Measurements from ENCODE around the gene MSI1.

The MSI1 gene

DNA sequence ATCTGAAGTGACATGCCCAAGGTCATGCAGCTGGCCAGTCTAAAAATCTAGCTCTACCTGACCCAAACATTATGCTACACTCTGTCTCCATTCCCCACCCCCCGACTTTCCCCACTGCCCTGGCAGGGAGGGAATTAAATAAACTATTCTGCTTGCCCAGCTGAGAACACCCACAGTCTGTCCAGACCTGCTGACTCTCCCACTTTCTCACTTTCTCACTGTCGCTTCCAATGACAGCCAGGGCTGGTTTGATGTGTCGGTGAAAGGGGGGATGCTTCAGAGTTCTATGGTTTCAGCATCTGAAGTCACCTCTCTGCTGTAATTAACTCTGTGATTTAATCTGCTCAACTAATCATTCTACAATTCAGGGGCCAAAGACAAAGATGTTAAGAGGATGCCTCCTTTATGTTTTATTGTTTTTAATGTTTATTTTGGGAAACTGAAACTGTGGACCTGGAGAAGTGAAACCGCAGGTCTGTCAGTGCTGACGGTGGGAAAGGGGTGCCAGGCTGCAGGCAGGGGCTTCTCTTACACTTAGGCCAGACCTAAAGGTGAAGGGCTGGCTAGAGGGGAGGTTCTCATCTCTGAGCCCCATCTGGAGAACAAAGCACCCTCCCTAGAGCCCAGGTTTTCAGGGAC is 8.1 kb upstream of the MSI1 start:
- no peak for DNase-seq

DNA sequence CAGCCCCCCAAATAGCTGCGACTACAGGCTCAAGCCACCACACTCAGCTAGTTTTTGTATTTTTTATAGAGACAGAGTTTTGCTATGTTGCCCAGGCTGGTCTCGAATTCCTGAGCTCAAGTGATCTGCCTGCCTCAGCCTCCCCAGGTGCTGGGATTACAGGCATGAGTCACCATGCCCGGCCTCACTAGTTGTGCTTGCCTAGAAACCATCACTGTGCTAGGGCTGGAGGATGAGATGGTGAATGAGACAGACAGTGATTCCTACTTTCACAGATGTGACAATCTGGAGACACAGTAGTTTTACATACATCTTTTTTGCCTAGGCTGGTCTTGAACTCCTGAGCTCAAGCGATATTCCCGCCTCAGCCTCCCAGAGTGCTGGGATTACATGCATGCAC is 7.5 kb upstream of the MSI1 start:
- no peak for DNase-seq

DNA sequence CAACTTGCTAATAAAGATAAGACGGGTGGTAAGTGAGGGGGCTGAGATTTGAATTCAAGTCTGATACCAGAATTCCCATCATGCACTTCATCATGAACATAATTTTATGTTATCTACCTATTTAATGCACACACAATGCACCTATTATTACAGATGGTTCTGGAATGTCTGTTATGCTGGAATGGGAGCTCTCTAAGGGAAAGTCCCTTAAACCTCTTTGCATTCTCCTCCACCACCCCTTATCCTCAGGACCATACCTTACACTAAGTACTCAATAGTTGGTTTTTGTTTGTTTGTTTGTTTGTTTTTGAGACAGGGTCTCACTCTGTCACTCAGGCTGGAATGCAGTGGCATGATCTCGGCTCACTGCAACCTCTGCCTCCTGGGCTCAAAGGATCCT is 7.0 kb upstream of the MSI1 start:
- DNase-seq, result no peak

DNA sequence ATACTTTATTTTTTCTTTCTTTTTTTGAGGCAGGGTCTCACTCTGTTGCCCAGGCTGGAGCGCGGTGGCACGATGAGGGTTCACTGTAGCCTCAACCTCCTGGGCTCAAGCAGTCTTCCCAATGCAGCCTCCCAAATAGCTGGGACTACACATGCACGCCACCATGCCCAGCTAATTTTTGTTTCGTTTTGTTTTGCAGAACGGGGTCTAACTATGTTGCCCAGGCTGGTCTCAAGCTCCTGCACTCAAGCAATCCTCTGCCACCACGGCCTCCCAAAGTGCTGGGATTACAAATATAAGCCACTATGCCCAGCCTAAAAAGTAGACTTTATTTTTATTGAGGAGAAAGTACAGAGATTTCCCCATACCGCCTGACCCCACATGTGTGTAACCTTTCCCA is 4.7 kb upstream of the MSI1 start:
- DNase-seq, result no peak

DNA sequence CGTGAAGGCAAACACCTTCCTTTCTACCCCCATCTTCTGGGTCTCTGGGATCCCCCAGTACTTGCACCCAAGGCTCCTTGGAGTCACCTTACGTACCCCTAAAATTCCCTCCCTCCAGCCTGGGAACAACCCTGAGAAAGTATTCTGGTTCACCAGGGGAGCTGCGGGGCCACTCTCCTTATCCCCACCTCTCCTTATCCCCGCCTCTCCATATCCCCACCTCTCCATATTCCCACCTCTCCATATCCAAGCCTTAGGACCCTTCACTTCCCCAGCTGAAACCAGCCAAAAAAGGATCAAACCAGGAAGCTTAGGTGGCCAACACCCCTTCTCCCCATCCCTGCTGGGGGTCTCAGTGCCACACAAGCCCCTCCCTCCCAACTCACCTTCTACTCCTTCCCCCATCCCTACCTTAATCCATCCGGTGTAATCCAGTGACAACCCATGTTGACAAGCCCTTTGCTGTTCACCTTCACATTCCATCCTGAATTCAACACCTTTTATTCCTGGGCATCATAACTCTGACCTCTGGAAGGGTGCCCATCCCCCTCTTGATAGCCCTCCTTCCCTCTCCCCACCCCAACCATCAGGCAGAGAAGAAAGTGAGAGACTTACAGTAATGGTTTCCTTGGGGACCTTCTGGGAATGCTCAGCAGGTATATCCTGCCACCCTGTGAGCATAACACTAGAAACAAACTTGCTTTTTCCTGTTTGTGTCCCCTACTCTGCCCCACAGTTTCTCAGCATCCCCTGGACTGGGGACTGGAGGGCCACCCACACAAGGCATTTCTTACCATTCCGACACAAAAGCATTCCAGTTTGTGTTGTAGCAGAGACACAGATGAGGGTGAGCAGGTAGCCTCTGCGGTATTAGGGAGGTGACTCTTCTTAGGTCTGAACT is 1.6 kb upstream of the MSI1 start:
- DNase-seq, result no peak

DNA sequence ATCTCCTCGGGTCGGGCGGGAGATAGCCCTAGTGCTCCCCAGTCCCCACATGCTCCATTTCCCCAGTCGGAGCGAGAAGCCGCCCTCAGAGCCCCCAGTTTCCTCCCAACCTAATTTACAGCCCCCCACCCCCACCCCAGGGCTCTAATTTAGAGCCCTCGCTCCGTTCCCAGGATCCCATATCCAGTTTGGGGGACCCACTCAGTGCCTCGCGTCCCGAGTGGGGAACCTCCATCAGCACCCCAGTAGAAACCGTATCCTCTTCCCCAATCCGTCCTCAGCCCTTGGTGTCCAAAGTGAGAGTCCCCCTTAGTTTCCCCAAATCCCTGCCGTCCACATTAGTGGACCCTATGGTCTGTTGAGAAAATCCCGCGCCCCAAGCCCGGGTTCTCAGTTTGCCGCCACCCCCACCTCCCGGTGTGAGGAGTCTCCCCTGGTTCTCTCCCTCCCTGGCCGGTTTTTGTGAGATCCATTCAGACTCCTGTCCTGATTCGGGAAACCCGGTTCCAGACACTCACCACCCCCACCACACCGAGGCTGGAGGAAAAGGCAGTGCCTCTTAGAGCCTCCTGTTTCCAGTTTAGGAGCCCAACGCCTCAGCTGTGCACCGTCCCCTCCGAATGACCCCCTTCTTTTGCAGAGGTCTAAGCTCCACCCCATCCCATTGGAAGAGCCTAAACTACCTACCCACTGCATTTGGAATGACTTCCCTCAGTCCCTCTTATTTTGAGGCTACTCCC is 809 bp upstream of the MSI1 start:
- no peak for DNase-seq

DNA sequence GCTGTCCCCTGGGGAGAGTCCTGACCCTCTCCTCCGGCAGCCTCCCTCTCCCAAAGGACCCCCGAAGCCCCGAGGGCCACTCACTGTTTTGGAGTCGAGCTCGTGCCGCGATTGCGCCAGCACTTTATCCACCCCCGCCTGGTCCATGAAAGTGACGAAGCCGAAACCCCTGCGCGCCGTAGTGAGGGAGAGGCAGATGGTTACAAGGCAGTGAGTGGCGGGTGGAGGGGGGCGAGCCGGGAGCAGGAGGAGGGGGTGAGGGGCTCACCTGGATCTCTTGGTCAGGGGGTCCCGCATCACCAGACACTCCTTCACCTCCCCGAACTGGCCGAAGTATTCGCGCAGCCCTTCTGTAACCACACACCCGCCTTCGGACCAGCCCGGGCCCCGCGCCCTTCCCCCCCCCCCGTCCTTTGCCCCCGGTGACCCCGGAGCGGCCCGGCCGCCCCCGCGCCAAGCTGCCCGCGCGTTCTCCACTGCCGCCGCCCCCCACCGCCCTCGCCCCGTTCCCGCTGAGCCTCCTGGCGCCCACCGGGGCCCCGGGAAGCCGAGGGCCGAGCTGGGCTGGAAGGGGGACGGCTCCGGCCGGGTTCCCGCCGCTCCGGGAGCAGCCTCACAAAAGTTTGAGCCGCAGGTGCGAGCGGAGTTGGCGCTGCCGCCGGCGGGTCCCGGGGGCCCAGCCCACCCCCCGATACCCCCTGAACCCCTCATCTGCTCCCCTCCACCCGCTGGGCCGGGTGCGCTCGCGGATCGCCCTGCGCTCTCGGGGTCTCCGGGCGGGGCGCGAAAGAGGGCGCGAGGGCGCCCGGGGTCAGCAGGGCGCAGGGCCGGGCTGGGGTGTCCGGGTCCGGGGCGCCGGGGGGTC is 808 bp downstream of the MSI1 start:
- DNase-seq, result no peak

DNA sequence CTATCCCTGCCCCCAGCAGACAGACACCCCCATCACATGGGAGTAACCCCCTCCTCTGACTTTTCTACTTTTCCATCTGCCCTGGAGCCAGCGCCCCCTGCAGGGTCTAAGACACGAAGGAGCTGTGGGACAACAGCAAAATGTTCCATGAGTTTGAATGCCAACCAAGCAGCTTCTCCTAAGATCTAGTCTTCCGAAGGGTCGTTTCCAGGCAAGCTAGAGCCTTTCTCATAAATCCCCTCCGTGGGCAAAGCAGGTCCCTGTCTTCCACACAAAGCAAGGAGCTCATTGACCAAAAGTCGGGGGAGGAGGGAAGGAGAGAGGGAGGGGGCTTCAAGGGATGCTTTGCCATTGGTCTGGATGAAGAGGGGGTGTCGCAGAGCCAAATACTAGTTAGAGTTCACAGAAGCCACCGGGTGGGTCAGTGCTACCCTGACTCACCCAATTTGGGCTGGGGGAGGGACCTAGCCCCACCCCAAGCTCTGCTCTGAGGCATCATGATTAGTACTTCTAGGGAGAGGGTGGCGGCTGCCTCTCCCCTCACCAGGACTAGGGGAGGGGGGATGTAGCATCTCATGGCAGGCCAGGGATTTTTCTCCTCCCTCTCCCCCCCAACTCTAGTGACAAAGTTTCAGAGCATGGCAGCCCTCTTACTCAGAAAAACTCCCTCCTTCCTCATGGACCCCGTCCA is 1.6 kb downstream of the MSI1 start:
- no peak for DNase-seq

DNA sequence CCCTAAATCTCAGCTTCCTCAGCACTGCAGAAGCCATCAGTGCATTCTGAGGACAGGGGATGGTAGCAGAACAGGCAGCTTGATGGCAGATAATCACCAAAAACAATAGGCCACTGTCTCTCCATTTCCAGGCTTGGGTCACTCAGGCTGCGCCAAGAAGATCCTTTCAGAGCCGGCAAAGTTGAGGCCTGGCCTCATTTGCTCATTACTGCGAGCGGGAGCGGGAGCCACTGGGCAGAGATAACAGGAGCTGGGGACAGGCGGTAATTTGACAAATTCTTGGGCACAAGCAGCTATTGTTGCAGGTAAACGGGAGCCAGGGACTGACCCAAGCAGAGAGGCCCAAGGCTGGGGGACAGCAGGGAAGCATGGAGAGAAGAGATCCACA is 2.1 kb downstream of the MSI1 start:
- no peak for DNase-seq

DNA sequence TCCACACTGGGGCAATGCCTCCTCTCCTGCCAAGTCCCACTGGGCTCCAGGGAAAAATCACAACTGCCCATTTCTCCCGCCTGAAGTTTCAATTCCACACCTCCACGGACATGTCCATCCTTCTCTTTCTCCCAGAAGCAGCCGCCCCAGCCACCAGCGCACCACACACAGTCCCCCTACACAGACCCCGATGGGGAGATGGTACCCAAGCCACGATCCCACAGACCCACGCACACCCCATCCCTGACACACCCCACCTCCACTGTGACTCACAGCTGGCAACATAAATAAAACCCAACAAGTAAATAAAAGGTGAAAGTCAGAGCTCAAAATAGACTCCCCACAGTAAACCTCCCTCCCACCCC is 2.6 kb downstream of the MSI1 start:
- DNase-seq, result no peak

DNA sequence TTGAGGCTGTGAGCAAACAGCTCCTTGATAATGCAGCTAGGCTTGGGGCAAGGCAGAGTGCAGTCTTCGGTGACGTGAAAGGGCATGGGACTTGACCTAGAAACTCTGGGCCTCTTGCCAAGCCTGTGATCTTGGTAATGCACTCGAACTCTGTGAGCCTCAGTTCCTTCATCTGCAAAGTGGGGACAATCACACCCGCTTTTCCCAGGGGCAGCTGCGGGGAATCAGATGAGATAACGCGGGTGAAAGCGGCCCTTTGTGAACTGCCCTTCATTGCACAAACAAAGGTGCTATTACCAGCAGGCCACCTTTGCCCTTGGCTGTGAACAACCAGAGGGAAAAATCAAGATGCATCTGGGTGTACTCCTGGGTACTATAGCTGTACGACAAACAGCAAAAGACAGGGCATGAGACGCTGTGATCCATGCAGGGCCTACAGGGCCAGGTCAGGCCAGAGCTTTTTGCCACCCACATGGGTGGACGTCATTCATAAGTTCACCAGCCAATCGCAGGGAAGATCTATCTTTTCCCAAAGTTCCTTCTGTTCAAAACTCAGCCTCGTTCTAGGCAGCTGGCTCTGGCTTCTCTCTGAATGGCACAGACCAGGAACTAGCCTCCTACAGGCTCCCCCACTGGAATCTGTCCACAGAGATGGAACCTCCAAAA is 3.2 kb downstream of the MSI1 start:
- DNase-seq, result no peak

DNA sequence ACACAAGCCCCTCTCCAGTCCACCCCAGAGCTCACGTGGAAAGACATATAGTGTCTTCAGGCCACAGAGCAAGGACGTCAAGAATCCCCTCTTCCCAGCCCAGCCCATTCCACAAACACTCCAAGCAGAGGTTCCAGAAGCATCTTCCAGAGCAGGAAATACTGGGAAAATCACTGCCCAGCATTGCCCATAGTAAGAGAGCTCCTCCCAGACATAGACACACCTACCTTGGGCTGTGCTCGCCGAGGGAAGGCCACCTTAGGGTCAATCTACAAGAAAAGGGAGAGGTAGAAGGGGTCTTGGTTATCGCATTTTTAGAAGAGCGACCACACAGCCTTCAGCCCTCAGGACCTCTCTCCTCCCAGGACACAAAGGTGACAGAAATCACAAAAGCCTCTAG is 4.5 kb downstream of the MSI1 start:
- DNase-seq, result no peak

DNA sequence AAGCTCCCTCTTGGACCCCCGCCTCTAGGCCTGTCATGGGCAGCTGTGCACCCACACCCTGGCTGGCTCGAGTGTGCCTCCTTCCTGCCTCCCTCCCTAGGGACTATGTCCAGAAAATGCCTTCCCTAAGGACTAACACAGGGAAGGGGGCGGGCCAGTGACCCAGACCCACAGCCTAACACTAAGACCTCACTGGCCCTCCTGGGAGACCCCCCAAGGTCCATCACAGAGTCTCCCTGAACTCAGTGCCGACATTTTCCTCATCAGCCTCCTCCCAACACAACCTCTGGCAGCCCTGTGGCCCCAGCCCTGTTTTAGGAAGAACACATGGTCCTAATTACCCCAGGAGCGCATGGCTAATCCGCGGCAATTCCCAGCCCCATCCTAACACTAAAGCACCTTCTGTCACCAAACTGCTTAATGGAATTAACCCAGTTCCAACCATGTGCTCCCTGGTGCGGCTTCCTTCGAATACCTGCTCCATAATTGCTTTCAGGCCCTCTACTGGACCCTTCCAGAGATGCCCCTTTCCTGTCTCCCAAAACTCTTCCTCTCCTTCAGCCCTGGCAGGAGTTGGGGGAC is 5.6 kb downstream of the MSI1 start:
- DNase-seq, result no peak

DNA sequence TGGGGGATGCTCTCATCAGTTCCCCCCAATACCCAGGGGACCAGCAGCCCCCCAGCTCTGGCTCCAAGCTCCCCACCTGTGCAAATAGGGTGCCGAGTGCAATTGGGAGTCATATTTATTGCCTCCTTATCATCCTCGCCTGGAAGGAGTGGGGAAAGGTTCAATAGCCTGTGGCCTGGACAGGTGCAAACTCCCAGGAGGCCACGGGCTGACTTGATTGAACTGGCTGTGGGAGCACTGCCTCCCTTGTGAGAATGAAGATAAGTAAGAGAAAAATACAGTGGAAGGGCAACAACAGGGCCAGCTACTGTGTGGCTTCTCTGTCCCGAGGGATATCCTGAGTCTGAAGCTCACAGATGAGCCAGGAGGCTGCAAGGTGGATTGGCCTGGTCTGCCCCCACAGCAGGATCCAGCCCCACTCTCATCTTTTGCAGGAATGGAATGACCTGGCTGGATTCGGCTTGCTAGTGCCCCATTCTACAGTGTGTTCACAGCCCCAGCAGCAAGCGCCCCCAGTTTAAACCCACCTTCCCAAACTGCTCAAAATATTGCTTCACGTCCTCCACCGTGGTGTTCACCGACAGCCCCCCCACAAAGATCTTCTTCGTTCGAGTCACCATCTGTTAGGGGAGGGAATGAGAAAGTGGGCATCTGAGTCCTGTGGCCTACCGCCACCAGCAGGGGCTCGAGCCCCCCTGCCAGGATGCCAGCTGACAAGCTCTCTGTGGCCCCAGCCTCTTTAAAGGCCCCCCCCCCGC is 6.3 kb downstream of the MSI1 start:
- no peak for DNase-seq

DNA sequence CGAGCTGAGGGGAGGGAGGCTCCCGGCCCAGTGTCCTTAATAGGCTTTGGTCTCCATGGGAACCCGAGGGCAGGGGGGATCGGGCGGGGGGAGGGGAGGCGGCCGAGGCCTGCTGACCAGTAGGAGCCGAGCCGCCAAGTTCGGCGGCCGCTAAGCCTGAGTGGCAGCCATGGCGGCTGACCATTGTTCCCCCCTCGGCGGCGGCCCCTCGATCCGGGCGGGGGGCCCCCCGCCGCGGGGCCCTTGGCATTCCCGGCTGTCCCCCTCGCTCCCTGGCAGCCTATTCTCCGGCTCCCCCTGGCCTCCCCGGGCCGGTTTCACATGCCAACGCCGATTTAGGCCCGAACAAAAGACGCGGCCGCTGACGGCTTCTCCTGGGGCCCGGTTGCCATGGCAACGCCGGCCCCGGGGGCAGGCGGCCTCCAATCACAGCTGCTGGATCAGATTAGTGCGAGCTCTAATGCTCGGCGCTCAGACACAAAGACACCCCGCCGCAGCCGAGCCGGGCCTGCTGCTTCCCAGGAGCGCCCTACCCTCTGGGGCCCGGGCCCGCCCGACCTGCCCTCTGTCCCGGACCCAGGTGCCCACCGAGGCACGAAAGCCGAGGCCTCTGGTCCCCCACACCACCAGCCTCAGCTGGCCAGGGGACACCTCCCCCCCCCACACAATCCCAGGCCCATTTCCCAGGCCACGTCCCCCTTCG is 7.3 kb downstream of the MSI1 start:
- peak; percentile 95 for DNase-seq

DNA sequence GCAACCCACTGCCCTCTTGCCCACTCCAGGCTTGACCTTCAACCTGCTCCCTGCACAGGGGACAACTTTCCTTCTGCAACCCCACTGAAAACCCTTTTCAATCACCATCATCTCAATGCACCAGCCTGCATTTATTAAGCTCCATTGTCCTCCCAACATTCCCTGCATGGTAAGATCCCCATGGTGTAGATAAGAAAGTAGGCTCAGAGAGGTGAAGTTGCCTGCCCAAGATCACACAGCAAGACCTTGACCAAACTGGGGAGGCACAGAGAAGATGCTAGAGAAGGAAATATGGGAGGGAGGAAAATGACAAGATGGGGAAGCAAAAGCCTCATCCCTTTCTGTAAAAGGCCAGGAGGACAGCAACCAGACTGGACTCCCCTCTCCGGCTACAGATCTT is 9.8 kb downstream of the MSI1 start:
- DNase-seq, result no peak

DNA sequence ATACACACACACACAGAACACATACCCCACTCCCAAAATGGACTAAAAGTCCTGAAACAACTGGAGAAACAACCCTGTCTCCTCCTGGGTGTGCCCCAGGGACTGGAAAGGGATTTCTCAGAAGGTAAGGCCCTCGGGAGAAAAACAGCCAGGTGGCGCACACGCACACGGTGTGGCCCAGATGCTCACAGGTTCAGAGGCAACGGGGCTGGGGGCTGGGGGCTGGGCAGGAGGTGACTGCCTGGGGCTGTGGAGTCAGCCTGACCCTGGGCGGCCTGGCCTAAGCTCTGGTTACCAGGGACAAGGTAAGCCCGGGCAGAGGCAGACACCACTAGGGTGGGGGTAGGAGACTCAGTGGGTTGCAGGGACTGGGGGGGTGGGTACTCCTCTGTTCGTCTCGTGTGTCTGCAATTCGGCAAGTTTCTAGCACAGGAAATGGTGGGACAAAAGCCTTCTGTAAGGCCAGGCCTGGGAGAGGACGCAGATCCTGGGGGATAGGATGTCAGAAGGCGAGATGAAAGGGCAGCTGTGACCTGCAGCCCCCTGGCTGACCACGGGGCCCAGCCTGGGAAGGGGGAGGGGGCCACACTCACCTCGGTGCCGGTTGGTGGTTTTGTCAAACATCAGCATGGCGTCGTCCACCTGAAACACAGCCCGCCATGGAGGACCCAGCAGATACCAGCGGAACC is 10.4 kb downstream of the MSI1 start:
- no peak for DNase-seq

DNA sequence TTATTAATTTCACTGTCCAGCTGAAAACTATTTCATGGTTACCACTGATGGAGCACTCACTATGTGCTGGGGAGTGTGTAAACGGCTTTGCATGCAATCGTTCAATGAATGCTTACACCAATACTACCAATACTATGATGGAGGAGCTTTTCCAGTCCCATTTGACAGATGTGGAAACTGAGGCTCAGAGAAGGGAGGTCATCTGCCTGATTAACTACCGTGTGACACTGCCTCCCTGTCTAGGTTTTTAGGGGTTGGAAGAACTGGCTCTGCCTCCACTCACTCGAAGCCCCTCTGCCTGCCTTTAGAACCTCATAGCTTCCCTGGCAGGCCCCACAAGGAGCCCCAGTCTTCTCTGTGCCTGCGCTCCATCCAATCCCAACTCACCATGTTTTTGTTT is 11.9 kb downstream of the MSI1 start:
- DNase-seq, result no peak

DNA sequence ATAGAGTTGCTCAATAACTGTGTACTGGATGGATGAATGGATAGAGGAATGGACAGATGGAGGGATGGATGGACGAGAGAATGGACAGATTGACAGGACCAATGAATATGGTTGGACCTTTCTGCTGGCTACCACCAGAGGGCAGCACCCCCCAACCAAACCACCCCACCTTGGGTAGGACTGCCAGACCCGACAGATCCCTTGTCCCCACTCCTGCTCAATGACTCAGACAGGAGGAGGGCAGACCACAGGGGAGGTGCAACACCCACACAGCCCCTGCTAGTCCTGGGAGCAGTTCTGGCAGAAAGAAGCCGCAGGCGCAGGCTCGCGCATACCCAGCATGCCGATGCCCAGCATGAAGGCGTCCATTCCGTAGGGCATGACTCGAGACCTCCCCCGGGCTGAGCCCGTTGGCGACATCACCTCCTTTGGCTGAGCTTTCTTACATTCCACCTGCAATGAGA is 12.4 kb downstream of the MSI1 start:
- DNase-seq, result peak; percentile 65
